HepG2 (cell line): ENCODE measurements around the gene CPEB3. TPM values are rescaled to one million over a fixed set of nuclear protein-coding genes. Genes with fewer than 3 reads are reported as not detected.
A peak's percentile ranks its signal among the peaks of the same experiment; 100 is the strongest.

Experiments used
- CBX5 ChIP-seq: sonication (generic); formaldehyde crosslinking; IDR thresholded peaks from 2 replicates; pipeline ENCODE4 v1.4.0; 2020; ENCODE audit warnings: missing genetic modification reagents, borderline replicate concordance
- IKZF5 ChIP-seq: IDR thresholded peaks from 2 replicates; pipeline ENCODE4 v1.6.1; 2018; ENCODE audit warnings: missing genetic modification reagents, mild to moderate bottlenecking, missing compliant biosample characterization
- LBX2 ChIP-seq: sonication (generic); formaldehyde crosslinking; IDR thresholded peaks from 2 replicates; pipeline ENCODE4 v1.5.0; 2020; ENCODE audit warnings: missing genetic modification reagents, mild to moderate bottlenecking, borderline replicate concordance
- MAFG ChIP-seq: sonication (generic); formaldehyde crosslinking; IDR thresholded peaks from 2 replicates; pipeline ENCODE4 v1.5.1; 2020; ENCODE audit warnings: mild to moderate bottlenecking, missing genetic modification reagents
- MTERF4 ChIP-seq: sonication (generic); formaldehyde crosslinking; IDR thresholded peaks from 2 replicates; pipeline ENCODE4 v1.8.0; 2023; ENCODE audit warnings: mild to moderate bottlenecking, missing genetic modification reagents
- SRY ChIP-seq: sonication (generic); formaldehyde crosslinking; IDR thresholded peaks from 2 replicates; pipeline ENCODE4 v1.8.0; 2022; ENCODE audit warnings: mild to moderate bottlenecking, missing genetic modification reagents
- SUZ12 ChIP-seq: fragments of 150-350 bp; IDR thresholded peaks from 2 replicates; pipeline ENCODE4 v1.6.1; 2014; ENCODE audit warnings: low read depth, low read length
- TCF12 ChIP-seq, 2 experiments: fragments of 450-650 bp in 1 of 2; sonication (generic) in 1 of 2; formaldehyde crosslinking in 1 of 2; IDR thresholded peaks; 2 replicates each; pipeline versions ENCODE4 v1.6.1 to v1.8.0; 2017 to 2022; ENCODE audit warnings: antibody characterized with exemption in 1 of 2, mild to moderate bottlenecking in 1 of 2, missing genetic modification reagents in 1 of 2, moderate library complexity in 1 of 2
- UBTF ChIP-seq: sonication (generic); formaldehyde crosslinking; IDR thresholded peaks from 2 replicates; pipeline ENCODE4 v1.4.0; 2020; ENCODE audit warnings: mild to moderate bottlenecking, missing genetic modification reagents
- ZNF124 ChIP-seq: sonication (generic); formaldehyde crosslinking; IDR thresholded peaks from 2 replicates; pipeline ENCODE4 v1.4.0; 2020; ENCODE audit warnings: missing genetic modification reagents
- ZNF333 ChIP-seq: sonication (generic); formaldehyde crosslinking; IDR thresholded peaks from 2 replicates; pipeline ENCODE4 v1.4.0; 2020; ENCODE audit warnings: mild to moderate bottlenecking, missing genetic modification reagents, borderline replicate concordance
- ZNF724P ChIP-seq: sonication (generic); formaldehyde crosslinking; IDR thresholded peaks from 2 replicates; pipeline ENCODE4 v1.8.0; 2022; ENCODE audit warnings: missing genetic modification reagents, borderline replicate concordance
- ZSCAN22 ChIP-seq: sonication (generic); formaldehyde crosslinking; IDR thresholded peaks from 2 replicates; pipeline ENCODE4 v1.4.0; 2020; ENCODE audit warnings: mild to moderate bottlenecking, missing genetic modification reagents
- polyA plus RNA-seq, 8 experiments: library from polyadenylated mRNA; depleted of rRNA in 3 of 8; stranded (reverse) in 7 of 8; unstranded in 1 of 8; fragments of >200 nt; fragmentation: Illumina TruSeq in 4 of 8; extraction: Trizol in 4 of 8; gene quantifications; 2 replicates each; pipeline versions ENCODE4 v1.2.1 to v1.2.3, GENCODE V29; 2011 to 2016; ENCODE audit warnings: low read depth in 4 of 8, missing spikeins in 1 of 8, mixed read lengths in 1 of 8; ENCODE audit not compliant: insufficient read depth in 1 of 8
- total RNA-seq, 5 experiments: library from RNA; depleted of rRNA; stranded (reverse); fragments of >200 nt; fragmentation: Illumina TruSeq; extraction: Trizol; gene quantifications; 2 replicates each; pipeline ENCODE4 v1.2.3, GENCODE V29; 2016; ENCODE audit warnings: low read depth in 1 of 5
- TF ChIP-seq, protein P1 (sequence below): IDR thresholded peaks from 2 replicates; pipeline ENCODE4 v1.6.1; 2016
- TF ChIP-seq, protein P2 (sequence below): sonication (generic); formaldehyde crosslinking; IDR thresholded peaks from 2 replicates; pipeline ENCODE4 v1.5.1; 2020; ENCODE audit warnings: mild to moderate bottlenecking, missing genetic modification reagents, borderline replicate concordance
- TF ChIP-seq, protein P3 (sequence below): sonication (generic); formaldehyde crosslinking; IDR thresholded peaks from 2 replicates; pipeline ENCODE4 v1.4.0; 2020; ENCODE audit warnings: low read depth, mild to moderate bottlenecking, missing genetic modification reagents

CPEB3 gene
- total and polyA plus RNA-seq, 2 of the 13 experiments (the other 11 are each of a cell fraction or from before 2014, with no cell fraction given), result 0.66 to 0.70 TPM

GRCh38 chr10:92087750-92088395 lies 203.0 kb downstream of the CPEB3 start (continued):
- no peak for TF ChIP-seq UBTF
- no peak for TF ChIP-seq ZSCAN22 (CRISPR knock-in tag)
- TF ChIP-seq, protein P1, sequence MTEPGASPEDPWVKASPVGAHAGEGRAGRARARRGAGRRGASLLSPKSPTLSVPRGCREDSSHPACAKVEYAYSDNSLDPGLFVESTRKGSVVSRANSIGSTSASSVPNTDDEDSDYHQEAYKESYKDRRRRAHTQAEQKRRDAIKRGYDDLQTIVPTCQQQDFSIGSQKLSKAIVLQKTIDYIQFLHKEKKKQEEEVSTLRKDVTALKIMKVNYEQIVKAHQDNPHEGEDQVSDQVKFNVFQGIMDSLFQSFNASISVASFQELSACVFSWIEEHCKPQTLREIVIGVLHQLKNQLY (CRISPR knock-in tag), result no peak
- TF ChIP-seq, protein P2, sequence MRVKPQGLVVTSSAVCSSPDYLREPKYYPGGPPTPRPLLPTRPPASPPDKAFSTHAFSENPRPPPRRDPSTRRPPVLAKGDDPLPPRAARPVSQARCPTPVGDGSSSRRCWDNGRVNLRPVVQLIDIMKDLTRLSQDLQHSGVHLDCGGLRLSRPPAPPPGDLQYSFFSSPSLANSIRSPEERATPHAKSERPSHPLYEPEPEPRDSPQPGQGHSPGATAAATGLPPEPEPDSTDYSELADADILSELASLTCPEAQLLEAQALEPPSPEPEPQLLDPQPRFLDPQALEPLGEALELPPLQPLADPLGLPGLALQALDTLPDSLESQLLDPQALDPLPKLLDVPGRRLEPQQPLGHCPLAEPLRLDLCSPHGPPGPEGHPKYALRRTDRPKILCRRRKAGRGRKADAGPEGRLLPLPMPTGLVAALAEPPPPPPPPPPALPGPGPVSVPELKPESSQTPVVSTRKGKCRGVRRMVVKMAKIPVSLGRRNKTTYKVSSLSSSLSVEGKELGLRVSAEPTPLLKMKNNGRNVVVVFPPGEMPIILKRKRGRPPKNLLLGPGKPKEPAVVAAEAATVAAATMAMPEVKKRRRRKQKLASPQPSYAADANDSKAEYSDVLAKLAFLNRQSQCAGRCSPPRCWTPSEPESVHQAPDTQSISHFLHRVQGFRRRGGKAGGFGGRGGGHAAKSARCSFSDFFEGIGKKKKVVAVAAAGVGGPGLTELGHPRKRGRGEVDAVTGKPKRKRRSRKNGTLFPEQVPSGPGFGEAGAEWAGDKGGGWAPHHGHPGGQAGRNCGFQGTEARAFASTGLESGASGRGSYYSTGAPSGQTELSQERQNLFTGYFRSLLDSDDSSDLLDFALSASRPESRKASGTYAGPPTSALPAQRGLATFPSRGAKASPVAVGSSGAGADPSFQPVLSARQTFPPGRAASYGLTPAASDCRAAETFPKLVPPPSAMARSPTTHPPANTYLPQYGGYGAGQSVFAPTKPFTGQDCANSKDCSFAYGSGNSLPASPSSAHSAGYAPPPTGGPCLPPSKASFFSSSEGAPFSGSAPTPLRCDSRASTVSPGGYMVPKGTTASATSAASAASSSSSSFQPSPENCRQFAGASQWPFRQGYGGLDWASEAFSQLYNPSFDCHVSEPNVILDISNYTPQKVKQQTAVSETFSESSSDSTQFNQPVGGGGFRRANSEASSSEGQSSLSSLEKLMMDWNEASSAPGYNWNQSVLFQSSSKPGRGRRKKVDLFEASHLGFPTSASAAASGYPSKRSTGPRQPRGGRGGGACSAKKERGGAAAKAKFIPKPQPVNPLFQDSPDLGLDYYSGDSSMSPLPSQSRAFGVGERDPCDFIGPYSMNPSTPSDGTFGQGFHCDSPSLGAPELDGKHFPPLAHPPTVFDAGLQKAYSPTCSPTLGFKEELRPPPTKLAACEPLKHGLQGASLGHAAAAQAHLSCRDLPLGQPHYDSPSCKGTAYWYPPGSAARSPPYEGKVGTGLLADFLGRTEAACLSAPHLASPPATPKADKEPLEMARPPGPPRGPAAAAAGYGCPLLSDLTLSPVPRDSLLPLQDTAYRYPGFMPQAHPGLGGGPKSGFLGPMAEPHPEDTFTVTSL (CRISPR knock-in tag), result no peak
- TF ChIP-seq MAFG (CRISPR knock-in tag), result no peak
- no peak for TF ChIP-seq ZNF724P
- no peak for TF ChIP-seq SRY (CRISPR knock-in tag)
- TF ChIP-seq TCF12 (IDR thresholded peaks at IDR 0.05), result no peak
- TF ChIP-seq TCF12 (CRISPR knock-in tag; IDR thresholded peaks at IDR 0.05), result no peak
- no peak for TF ChIP-seq MTERF4 (CRISPR knock-in tag)
- TF ChIP-seq ZNF333 (CRISPR knock-in tag), result no peak
- TF ChIP-seq IKZF5 (CRISPR knock-in tag), result 0 out of 2 replicates have a peak, but pooled peaks have one; percentile 54
- TF ChIP-seq SUZ12, result no peak
- TF ChIP-seq ZNF124 (CRISPR knock-in tag), result 0 out of 2 replicates have a peak, but pooled peaks have one; percentile 26
- TF ChIP-seq, protein P3, sequence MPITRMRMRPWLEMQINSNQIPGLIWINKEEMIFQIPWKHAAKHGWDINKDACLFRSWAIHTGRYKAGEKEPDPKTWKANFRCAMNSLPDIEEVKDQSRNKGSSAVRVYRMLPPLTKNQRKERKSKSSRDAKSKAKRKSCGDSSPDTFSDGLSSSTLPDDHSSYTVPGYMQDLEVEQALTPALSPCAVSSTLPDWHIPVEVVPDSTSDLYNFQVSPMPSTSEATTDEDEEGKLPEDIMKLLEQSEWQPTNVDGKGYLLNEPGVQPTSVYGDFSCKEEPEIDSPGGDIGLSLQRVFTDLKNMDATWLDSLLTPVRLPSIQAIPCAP, result no peak
- no peak for TF ChIP-seq CBX5 (CRISPR knock-in tag)
- no peak for TF ChIP-seq LBX2 (CRISPR knock-in tag)
